ENCODE results near the gene ZMYND11.

DNA sequence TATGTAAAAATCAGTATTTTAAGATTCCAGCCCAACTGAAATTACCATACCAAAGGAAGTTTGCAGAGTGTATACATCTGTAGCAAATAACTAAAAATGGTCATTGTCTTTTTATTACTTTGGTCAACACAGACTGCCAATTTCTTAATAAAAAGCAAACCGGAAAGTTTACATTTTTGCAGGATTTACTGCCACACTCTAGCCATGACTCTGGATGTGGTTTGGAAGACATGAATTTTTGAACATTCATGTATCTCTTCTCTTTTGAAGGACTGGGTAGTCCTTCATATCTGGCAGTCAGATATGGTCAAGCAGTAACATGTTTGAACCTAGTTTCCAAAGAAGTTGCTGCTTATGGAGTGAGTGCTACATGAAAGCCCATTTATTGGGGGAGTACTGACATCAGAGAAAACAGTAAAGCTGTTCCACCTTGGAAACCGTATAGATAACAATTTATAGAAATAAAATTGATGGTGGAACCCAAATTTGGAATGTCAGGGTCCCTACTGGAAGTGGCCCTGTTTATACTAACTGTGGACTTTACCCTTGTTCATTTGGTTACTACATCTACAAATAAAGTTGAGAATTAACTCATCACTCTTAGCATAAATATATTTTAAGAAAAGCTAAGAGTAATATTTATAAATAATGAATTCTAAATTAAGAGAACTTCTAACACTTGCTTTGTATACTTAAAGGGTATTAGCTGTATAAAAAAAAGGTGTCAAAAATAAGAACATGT is 84.6 kb downstream of the ZMYND11 start:
- TF ChIP-seq CTCF (conservative IDR thresholded peaks at IDR 0.05 in 1 of 2, IDR thresholded peaks at IDR 0.05 in 1 of 2; ENCODE audit: low read depth in 1 of 2, low read length in 2 of 2) (no peak), EZH2 (IDR thresholded peaks at IDR 0.05; ENCODE audit: low read length, missing control alignments) (no peak)
